IMR-90 (cell line): ENCODE measurements around the gene ITM2C. TPM values are rescaled to one million over a fixed set of nuclear protein-coding genes. Genes with fewer than 3 reads are reported as not detected.

Experiments
- ATAC-seq: fragments of 200-7000 bp; cut with Tn5 transposase; 2 replicates; pipeline ENCODE4 v1.9.1; 2020; ENCODE audit warnings: low read depth, mild to moderate bottlenecking, moderate library complexity
- BruUV-seq: library from RNA; stranded (reverse); fragments of 400-500 nt; replicated peaks from 2 replicates; lab custom pipeline; 2021; lab: Mats Ljungman, UMichigan
- CTCF ChIA-PET: fragments of 300-600 bp; formaldehyde crosslinking; extraction: SDS; loops from one replicate; lab custom pipeline; 2021; ENCODE audit warnings: antibody characterized with exemption; lab: Yijun Ruan, JAX
- POLR2A ChIA-PET: fragments of 300-600 bp; sonication (Branson Sonifier 250); formaldehyde crosslinking; loops from one replicate; lab custom pipeline; 2022; ENCODE audit warnings: antibody characterized with exemption; ENCODE audit not compliant: unreplicated experiment; lab: Charles Lee
- DNase-seq: peaks from one replicate; pipeline ENCODE4 v3.0.0; 2013
- H2AFZ ChIP-seq: replicated peaks from 2 replicates; pipeline ENCODE3; 2013; ENCODE audit warnings: low read length, mild to moderate bottlenecking; ENCODE audit not compliant: poor library complexity
- H2AK5ac ChIP-seq: 2 replicates; pipeline ENCODE4 v1.6.1; 2013; ENCODE audit warnings: low read depth, low read length, inconsistent platforms
- H2AK9ac ChIP-seq: replicated peaks from 2 replicates; pipeline ENCODE3; 2013; ENCODE audit warnings: mild to moderate bottlenecking, low read depth, low read length, moderate library complexity; ENCODE audit not compliant: poor library complexity
- H2BK120ac ChIP-seq: 2 replicates; pipeline ENCODE4 v1.6.1; 2013; ENCODE audit warnings: low read depth, low read length, inconsistent platforms
- H2BK15ac ChIP-seq: 3 replicates; pipeline ENCODE4 v1.6.1; 2013; ENCODE audit warnings: low read depth, low read length, inconsistent platforms
- H2BK20ac ChIP-seq: 2 replicates; pipeline ENCODE4 v1.6.1; 2013; ENCODE audit warnings: low read depth, mild to moderate bottlenecking, inconsistent platforms, low read length, moderate library complexity
- H2BK5ac ChIP-seq: 2 replicates; pipeline ENCODE4 v1.6.1; 2013; ENCODE audit warnings: mild to moderate bottlenecking, low read depth, low read length, inconsistent platforms; ENCODE audit not compliant: poor library complexity, severe bottlenecking
- H3K14ac ChIP-seq: replicated peaks from 2 replicates; pipeline ENCODE4 v1.6.1; 2013; ENCODE audit warnings: low read depth, low read length, inconsistent platforms
- H3K18ac ChIP-seq: 2 replicates; pipeline ENCODE4 v1.6.1; 2013; ENCODE audit warnings: low read depth, low read length, control low read depth
- H3K23ac ChIP-seq: 2 replicates; pipeline ENCODE4 v1.6.1; 2013; ENCODE audit warnings: low read depth, low read length, inconsistent platforms
- H3K27ac ChIP-seq: 2 replicates; pipeline ENCODE4 v1.5.1; 2013; ENCODE audit warnings: mild to moderate bottlenecking, control low read depth, low read length; ENCODE audit not compliant: insufficient read depth
- H3K27me3 ChIP-seq: 2 replicates; pipeline ENCODE4 v1.6.1; 2013; ENCODE audit warnings: low read length; ENCODE audit not compliant: control insufficient read depth, insufficient read depth
- H3K36me3 ChIP-seq: 2 replicates; pipeline ENCODE4 v1.6.1; 2013; ENCODE audit warnings: low read length, mixed read lengths; ENCODE audit not compliant: control insufficient read depth, insufficient read depth
- H3K4ac ChIP-seq: 2 replicates; pipeline ENCODE4 v1.6.1; 2013; ENCODE audit warnings: low read depth, low read length, inconsistent platforms
- H3K4me1 ChIP-seq: 2 replicates; pipeline ENCODE4 v1.6.1; 2013; ENCODE audit warnings: low read length, mixed read lengths; ENCODE audit not compliant: control insufficient read depth, insufficient read depth
- H3K4me2 ChIP-seq: 2 replicates; pipeline ENCODE4 v1.6.1; 2013; ENCODE audit warnings: low read depth, mild to moderate bottlenecking, control low read depth, low read length, moderate library complexity
- H3K4me3 ChIP-seq: 2 replicates; pipeline ENCODE4 v1.5.1; 2013; ENCODE audit warnings: low read depth, mild to moderate bottlenecking, control low read depth, low read length, moderate library complexity; ENCODE audit not compliant: insufficient read depth
- H3K56ac ChIP-seq: 2 replicates; pipeline ENCODE4 v1.6.1; 2013; ENCODE audit warnings: low read length, inconsistent platforms; ENCODE audit not compliant: insufficient read depth; ENCODE audit errors: extremely low read depth
- H3K79me1 ChIP-seq, 2 experiments: 2 replicates each; pipeline ENCODE4 v1.6.1; 2013; ENCODE audit warnings: low read length in 2 of 2, inconsistent platforms in 1 of 2, low read depth in 1 of 2
- H3K9ac ChIP-seq: 2 replicates; pipeline ENCODE4 v1.6.1; 2013; ENCODE audit warnings: low read depth, low read length, control low read depth
- H3K9me1 ChIP-seq: 2 replicates; pipeline ENCODE4 v1.6.1; 2013; ENCODE audit warnings: low read length, inconsistent platforms; ENCODE audit not compliant: insufficient read depth
- H3K9me3 ChIP-seq: 2 replicates; pipeline ENCODE4 v1.6.1; 2013; ENCODE audit warnings: low read length; ENCODE audit not compliant: control insufficient read depth, insufficient read depth
- H4K20me1 ChIP-seq: 2 replicates; pipeline ENCODE4 v1.6.1; 2013; ENCODE audit warnings: low read length, inconsistent platforms; ENCODE audit not compliant: insufficient read depth
- H4K5ac ChIP-seq: 2 replicates; pipeline ENCODE4 v1.6.1; 2013; ENCODE audit warnings: mild to moderate bottlenecking, low read depth, low read length, control low read depth
- H4K8ac ChIP-seq, 2 experiments: 2 replicates each; pipeline ENCODE4 v1.6.1; 2013; ENCODE audit warnings: low read depth in 2 of 2, low read length in 2 of 2, control low read depth in 1 of 2, inconsistent platforms in 1 of 2
- H4K91ac ChIP-seq: 2 replicates; pipeline ENCODE4 v1.6.1; 2013; ENCODE audit warnings: low read depth, low read length, inconsistent platforms; ENCODE audit not compliant: insufficient read depth
- CEBPB ChIP-seq: IDR thresholded peaks from 2 replicates; pipeline ENCODE4 v1.6.1; 2012; ENCODE audit warnings: low read depth, low read length, improper control_type of control experiment
- FOS ChIP-seq: fragments of 150-350 bp; IDR thresholded peaks from 2 replicates; pipeline ENCODE4 v1.6.1; 2016; ENCODE audit warnings: low read depth, low read length
- MAFK ChIP-seq: IDR thresholded peaks from 2 replicates; pipeline ENCODE4 v1.6.1; 2012; ENCODE audit warnings: low read depth, low read length, improper control_type of control experiment
- MAZ ChIP-seq: IDR thresholded peaks from 2 replicates; pipeline ENCODE4 v1.6.1; 2012; ENCODE audit warnings: low read depth, mild to moderate bottlenecking, low read length, improper control_type of control experiment, moderate library complexity, borderline replicate concordance
- POLR2A ChIP-seq: IDR thresholded peaks from 2 replicates; pipeline ENCODE4 v1.6.1; 2012; ENCODE audit warnings: mild to moderate bottlenecking, low read depth, low read length
- RAD21 ChIP-seq: IDR thresholded peaks from 2 replicates; pipeline ENCODE4 v1.6.1; 2012; ENCODE audit warnings: low read length, improper control_type of control experiment
- RCOR1 ChIP-seq: IDR thresholded peaks from 2 replicates; pipeline ENCODE4 v1.6.1; 2012; ENCODE audit warnings: mild to moderate bottlenecking, low read length, improper control_type of control experiment; ENCODE audit not compliant: insufficient replicate concordance
- RFX5 ChIP-seq: IDR thresholded peaks from 2 replicates; pipeline ENCODE4 v1.8.0; 2012; ENCODE audit warnings: low read depth, mild to moderate bottlenecking, low read length, moderate library complexity
- SMC3 ChIP-seq: fragments of 150-350 bp; IDR thresholded peaks from 2 replicates; pipeline ENCODE4 v1.6.1; 2016; ENCODE audit warnings: low read depth, mild to moderate bottlenecking, antibody characterized with exemption, low read length, moderate library complexity
- WGBS, 2 experiments: methylation state at CpG; one replicate each; pipeline versions ENCODE4 v1.1.5 to v1.1.7; 2013; ENCODE audit warnings: missing lambda C conversion rate in 2 of 2; ENCODE audit not compliant: insufficient read length in 1 of 2; ENCODE audit errors: extremely low coverage in 2 of 2; 5-methylcytosine and 5-hydroxymethylcytosine counted together
- dilution Hi-C: fragments of 300-500 bp; cut with HindIII; formaldehyde crosslinking; loops from one replicate; pipeline ENCODE4 v1.14.3; 2018; ENCODE audit warnings: low sequenced_read_pairs; ENCODE audit not compliant: unreplicated experiment
- in situ Hi-C: fragments of 300-500 bp; cut with MboI; formaldehyde crosslinking; loops from 3 replicates; pipeline ENCODE4 v1.14.3; 2019; ENCODE audit warnings: low sequenced_read_pairs, inconsistent platforms, mixed read lengths
- intact Hi-C: fragments of 100-400 bp; cut with micrococcal nuclease; formaldehyde crosslinking; loops from 2 replicates; pipeline ENCODE4 v1.10.0; 2022
- polyA plus RNA-seq, 3 experiments: library from polyadenylated mRNA; depleted of rRNA; stranded (reverse); fragments of >200 nt; gene quantifications; 2 replicates each; pipeline ENCODE4 v1.2.3, GENCODE V29; 2012; ENCODE audit warnings: low replicate concordance in 1 of 3
- total RNA-seq: library from RNA; depleted of rRNA; stranded (reverse); fragments of >200 nt; gene quantifications from 2 replicates; pipeline ENCODE4 v1.2.3, GENCODE V29; 2012
- TF ChIP-seq, protein P1 (sequence below): fragments of 150-350 bp; IDR thresholded peaks from 2 replicates; pipeline ENCODE4 v1.6.1; 2017; ENCODE audit warnings: mild to moderate bottlenecking, antibody characterized with exemption, low read length, low read depth
- TF ChIP-seq, protein P2 (sequence below): conservative IDR thresholded peaks from 2 replicates; pipeline ENCODE4 v1.5.1; 2012; ENCODE audit warnings: mild to moderate bottlenecking, low read depth, low read length, improper control_type of control experiment
- TF ChIP-seq, protein P3 (sequence below): fragments of 150-350 bp; IDR thresholded peaks from 2 replicates; pipeline ENCODE4 v1.6.1; 2016; ENCODE audit warnings: low read depth, mild to moderate bottlenecking, low read length, moderate library complexity, borderline replicate concordance

The ITM2C gene
- total and polyA plus RNA-seq, 2 of the 4 experiments (the other 2 are of a cell fraction): 46.8 to 274 TPM

DNA sequence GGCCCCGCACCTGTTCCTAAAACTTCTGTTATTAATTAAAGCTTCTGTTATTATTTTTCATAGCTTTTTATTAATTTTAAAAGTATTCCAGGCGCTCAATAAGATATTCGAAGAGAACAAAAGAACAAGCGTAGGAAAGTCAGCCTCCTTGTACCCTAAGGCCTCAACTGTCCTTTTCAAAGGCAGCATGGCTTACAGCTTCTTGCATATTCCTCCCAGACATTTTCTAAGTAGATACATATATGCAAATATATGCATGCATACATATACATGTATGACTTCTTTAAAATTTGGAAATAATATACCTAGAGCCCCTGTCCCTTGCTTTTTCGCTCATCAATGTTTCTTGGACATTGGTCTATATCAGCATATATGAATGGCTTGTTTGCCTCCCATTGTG is 48.0 kb downstream of the ITM2C start:
- Histone ChIP-seq H4K5ac (no peak overlapping the region), H4K8ac (no peak overlapping the region), H3K23ac (no peak overlapping the region), H4K20me1 (no peaks in the 10 kb centered on the region), H3K4ac (no peak overlapping the region), H2AK9ac (no peak overlapping the region), H3K56ac (no peak overlapping the region), H3K18ac (no peak overlapping the region), H2AFZ (no peak overlapping the region), H3K4me1 (peaks cover 6% of the 10 kb centered on the region), H3K9ac (no peak overlapping the region), H2BK120ac (no peak overlapping the region), H3K36me3 (no peaks in the 10 kb centered on the region), H3K79me1 (no peaks in the 10 kb centered on the region), H3K4me3 (no peak overlapping the region), H3K4me2 (no peak overlapping the region), H3K9me3 (no peaks in the 10 kb centered on the region), H3K27me3 (peaks cover 17% of the 10 kb centered on the region), H2BK20ac (no peak overlapping the region), H3K14ac (no peak overlapping the region), H2BK5ac (no peak overlapping the region), H2AK5ac (no peak overlapping the region), H4K91ac (no peak overlapping the region), H3K9me1 (peaks cover 10% of the 10 kb centered on the region), H2BK15ac (no peak overlapping the region), H3K27ac (no peak overlapping the region)
- CTCF ChIA-PET: interaction anchor here (1.3 to 1.5 kb wide), 2 partner anchors 11 to 75 kb away, joined by 3 to 4 read pairs; no protein-coding TSS in a partner anchor
- BruUV-seq: no TSS peak
- in situ Hi-C loops (no loop called here), intact Hi-C loops (no loop called here), dilution Hi-C loops (no loop called here)
- POLR2A ChIA-PET: interaction anchor here (0.6 kb wide), 1 partner anchor 1273 kb away, joined by 11 read pairs; no protein-coding TSS in a partner anchor
- no CpG with 5 or more reads among the region's 5 CpGs for WGBS, 2 experiments
- no peak for DNase-seq
- no peak for TF ChIP-seq POLR2A
- no peak for TF ChIP-seq SMC3
- no peak for TF ChIP-seq MAFK
- TF ChIP-seq CEBPB: no peak
- TF ChIP-seq, protein P1, sequence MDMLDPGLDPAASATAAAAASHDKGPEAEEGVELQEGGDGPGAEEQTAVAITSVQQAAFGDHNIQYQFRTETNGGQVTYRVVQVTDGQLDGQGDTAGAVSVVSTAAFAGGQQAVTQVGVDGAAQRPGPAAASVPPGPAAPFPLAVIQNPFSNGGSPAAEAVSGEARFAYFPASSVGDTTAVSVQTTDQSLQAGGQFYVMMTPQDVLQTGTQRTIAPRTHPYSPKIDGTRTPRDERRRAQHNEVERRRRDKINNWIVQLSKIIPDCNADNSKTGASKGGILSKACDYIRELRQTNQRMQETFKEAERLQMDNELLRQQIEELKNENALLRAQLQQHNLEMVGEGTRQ: no peak
- no peak for TF ChIP-seq RCOR1
- TF ChIP-seq, protein P2, sequence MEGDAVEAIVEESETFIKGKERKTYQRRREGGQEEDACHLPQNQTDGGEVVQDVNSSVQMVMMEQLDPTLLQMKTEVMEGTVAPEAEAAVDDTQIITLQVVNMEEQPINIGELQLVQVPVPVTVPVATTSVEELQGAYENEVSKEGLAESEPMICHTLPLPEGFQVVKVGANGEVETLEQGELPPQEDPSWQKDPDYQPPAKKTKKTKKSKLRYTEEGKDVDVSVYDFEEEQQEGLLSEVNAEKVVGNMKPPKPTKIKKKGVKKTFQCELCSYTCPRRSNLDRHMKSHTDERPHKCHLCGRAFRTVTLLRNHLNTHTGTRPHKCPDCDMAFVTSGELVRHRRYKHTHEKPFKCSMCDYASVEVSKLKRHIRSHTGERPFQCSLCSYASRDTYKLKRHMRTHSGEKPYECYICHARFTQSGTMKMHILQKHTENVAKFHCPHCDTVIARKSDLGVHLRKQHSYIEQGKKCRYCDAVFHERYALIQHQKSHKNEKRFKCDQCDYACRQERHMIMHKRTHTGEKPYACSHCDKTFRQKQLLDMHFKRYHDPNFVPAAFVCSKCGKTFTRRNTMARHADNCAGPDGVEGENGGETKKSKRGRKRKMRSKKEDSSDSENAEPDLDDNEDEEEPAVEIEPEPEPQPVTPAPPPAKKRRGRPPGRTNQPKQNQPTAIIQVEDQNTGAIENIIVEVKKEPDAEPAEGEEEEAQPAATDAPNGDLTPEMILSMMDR: no peak
- no peak for TF ChIP-seq RAD21
- TF ChIP-seq FOS: no peak
- no peak for TF ChIP-seq RFX5
- no peak for TF ChIP-seq MAZ
- TF ChIP-seq, protein P3, sequence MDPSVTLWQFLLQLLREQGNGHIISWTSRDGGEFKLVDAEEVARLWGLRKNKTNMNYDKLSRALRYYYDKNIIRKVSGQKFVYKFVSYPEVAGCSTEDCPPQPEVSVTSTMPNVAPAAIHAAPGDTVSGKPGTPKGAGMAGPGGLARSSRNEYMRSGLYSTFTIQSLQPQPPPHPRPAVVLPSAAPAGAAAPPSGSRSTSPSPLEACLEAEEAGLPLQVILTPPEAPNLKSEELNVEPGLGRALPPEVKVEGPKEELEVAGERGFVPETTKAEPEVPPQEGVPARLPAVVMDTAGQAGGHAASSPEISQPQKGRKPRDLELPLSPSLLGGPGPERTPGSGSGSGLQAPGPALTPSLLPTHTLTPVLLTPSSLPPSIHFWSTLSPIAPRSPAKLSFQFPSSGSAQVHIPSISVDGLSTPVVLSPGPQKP: no peak
- ATAC-seq: no peak
